Measurements from ENCODE around the gene TRIM63. TPM values are rescaled to one million over a fixed set of nuclear protein-coding genes. Genes with fewer than 3 reads are reported as not detected.

The TRIM63 gene
- polyA plus RNA-seq, 3 donors: 0.09 TPM; not detected in 2

DNA sequence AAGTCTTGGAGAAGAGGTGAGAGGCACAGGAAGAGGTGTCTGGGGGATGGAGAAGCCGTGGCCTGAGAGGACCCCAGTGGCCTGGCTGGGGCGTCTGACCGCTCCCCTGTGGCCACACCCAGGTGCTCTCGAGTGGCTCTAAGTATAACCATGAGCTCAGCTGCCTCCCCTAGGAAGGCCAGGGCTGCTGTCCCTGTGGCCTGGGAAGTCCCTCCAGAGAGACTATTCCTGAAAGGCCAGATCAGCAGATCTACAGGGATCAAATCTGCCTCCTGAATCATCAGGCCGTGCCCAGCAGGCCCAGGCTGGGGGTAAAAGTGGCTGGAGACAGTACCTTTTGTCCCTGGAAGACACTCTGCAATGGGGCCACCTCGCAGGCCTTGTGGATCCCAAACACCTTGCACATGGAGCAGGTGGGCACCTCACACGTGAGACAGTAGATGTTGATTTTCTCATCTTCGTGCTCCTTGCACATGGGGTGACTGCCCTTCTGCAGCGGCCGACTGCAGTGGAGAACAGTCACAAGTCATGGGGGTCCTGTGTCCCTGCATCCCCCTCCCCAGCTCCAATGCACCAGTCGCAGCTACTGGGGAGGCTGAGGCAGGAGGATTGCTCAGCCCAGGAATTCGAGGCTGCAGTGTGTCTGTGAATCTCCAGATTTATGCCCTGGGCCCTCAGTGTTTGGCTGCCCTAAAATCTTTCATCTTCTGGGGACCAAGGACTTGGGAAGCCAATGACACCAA is 6.4 kb downstream of the TRIM63 start:
- H3K9me3 ChIP-seq (replicated peaks in 1 of 2; ENCODE audit: control insufficient read depth in 1 of 2, insufficient read depth in 1 of 2, low read length in 2 of 2): no peaks in the 10 kb centered on the region
- H3K9ac ChIP-seq (ENCODE audit: insufficient read depth, low read length, poor library complexity, severe bottlenecking): no peak overlapping the region
- H3K4me3 Mint-ChIP-seq: no peak overlapping the region
- DNase-seq: no peak
- H3K27me3 Mint-ChIP-seq (ENCODE audit: low read depth in 3 of 3): peaks cover 8 to 23% (median 18%) of the 10 kb centered on the region in 3 donors
- no peaks in the 10 kb centered on the region for H3K4me1 ChIP-seq (ENCODE audit: control insufficient read depth in 1 of 2, insufficient read depth in 2 of 2, low read length in 2 of 2)
- no peak overlapping the region for H3K27ac Mint-ChIP-seq
- H3K27ac ChIP-seq (ENCODE audit: low read depth in 1 of 2, low read length in 2 of 2): no peak overlapping the region
- no peaks in the 10 kb centered on the region for H3K36me3 ChIP-seq (replicated peaks in 1 of 2; ENCODE audit: control insufficient read depth in 1 of 2, insufficient read depth in 2 of 2, low read length in 2 of 2)
- H3K4me3 ChIP-seq (replicated peaks in 1 of 3; ENCODE audit: low read depth in 2 of 3, low read length in 3 of 3): no peak overlapping the region
- no peaks in the 10 kb centered on the region for H3K27me3 ChIP-seq (ENCODE audit: control insufficient read depth in 2 of 2, insufficient read depth in 2 of 2, low read length in 2 of 2)
- 97% methylated on average over 7 of the region's 12 CpGs for WGBS (ENCODE audit: insufficient coverage)
- H2AFZ ChIP-seq (ENCODE audit: insufficient read depth, low read depth, low read length, poor library complexity, severe bottlenecking): no peak overlapping the region
- intact Hi-C loops (cut with micrococcal nuclease): no loop called here
- H3K4me2 ChIP-seq (replicated peaks; ENCODE audit: extremely low read depth, low read length, poor library complexity, severe bottlenecking): no peak overlapping the region
- no peaks in the 10 kb centered on the region for H3K9me3 Mint-ChIP-seq
- H3K36me3 Mint-ChIP-seq: no peaks in the 10 kb centered on the region
- H4K20me1 ChIP-seq (ENCODE audit: insufficient read depth, low read length): no peaks in the 10 kb centered on the region
- H3K79me2 ChIP-seq (ENCODE audit: insufficient read depth, low read length): no peaks in the 10 kb centered on the region
- no peaks in the 10 kb centered on the region for H3K4me1 Mint-ChIP-seq
- no peak for TF ChIP-seq CTCF (IDR thresholded peaks at IDR 0.05)

- no peaks in the 10 kb centered on the region for H4K20me1 ChIP-seq (ENCODE audit: insufficient read depth, low read length)
- no peaks in the 10 kb centered on the region for H3K79me2 ChIP-seq (ENCODE audit: insufficient read depth, low read length)
- H3K9ac ChIP-seq (ENCODE audit: insufficient read depth, low read length, poor library complexity, severe bottlenecking): no peak overlapping the region
- Mint-ChIP-seq H3K4me3 (no peak overlapping the region), H3K27ac (no peak overlapping the region), H3K9me3 (no peaks in the 10 kb centered on the region), H3K36me3 (no peaks in the 10 kb centered on the region), H3K4me1 (no peaks in the 10 kb centered on the region), H3K27me3 (ENCODE audit: low read depth in 3 of 3) (peaks cover 12 to 28% (median 15%) of the 10 kb centered on the region in 3 donors)
- H3K27me3 ChIP-seq (ENCODE audit: control insufficient read depth in 2 of 2, insufficient read depth in 2 of 2, low read length in 2 of 2): no peaks in the 10 kb centered on the region
- H3K27ac ChIP-seq (ENCODE audit: low read depth in 1 of 2, low read length in 2 of 2): no peak overlapping the region
- WGBS (ENCODE audit: insufficient coverage): no CpG with 5 or more reads among the region's 7 CpGs
- H3K9me3 ChIP-seq (replicated peaks in 1 of 2; ENCODE audit: control insufficient read depth in 1 of 2, insufficient read depth in 1 of 2, low read length in 2 of 2): no peaks in the 10 kb centered on the region
- TF ChIP-seq CTCF (IDR thresholded peaks at IDR 0.05): no peak
- no peak for DNase-seq
- no peak overlapping the region for H3K4me3 ChIP-seq (replicated peaks in 1 of 3; ENCODE audit: low read depth in 2 of 3, low read length in 3 of 3)
- no peak overlapping the region for H3K4me2 ChIP-seq (replicated peaks; ENCODE audit: extremely low read depth, low read length, poor library complexity, severe bottlenecking)
- H2AFZ ChIP-seq (ENCODE audit: insufficient read depth, low read depth, low read length, poor library complexity, severe bottlenecking): no peak overlapping the region
- H3K36me3 ChIP-seq (replicated peaks in 1 of 2; ENCODE audit: control insufficient read depth in 1 of 2, insufficient read depth in 2 of 2, low read length in 2 of 2): no peaks in the 10 kb centered on the region
- H3K4me1 ChIP-seq (ENCODE audit: control insufficient read depth in 1 of 2, insufficient read depth in 2 of 2, low read length in 2 of 2): no peaks in the 10 kb centered on the region
- intact Hi-C loops (cut with micrococcal nuclease): no loop called here
Observed at GRCh38 chr1:26059906-26060305, 7.5 kb downstream of the TRIM63 start.
